Neutrophil (primary cell): ENCODE data around the gene PANK1.
"Not testable (repeated sequence)": the region's sequence is repeated elsewhere in the genome, so short reads cannot be mapped to it uniquely, and the experiment has no call there.

ENCODE experiments used
- H3K27ac ChIP-seq: fragments of 200-600 bp; sonication (generic); 2 replicates; pipeline ENCODE4 v1.5.1; 2016; ENCODE audit warnings: mild to moderate bottlenecking, moderate library complexity
- H3K27me3 ChIP-seq: fragments of 200-600 bp; sonication (generic); 2 replicates; pipeline ENCODE4 v1.6.0; 2016; ENCODE audit warnings: mild to moderate bottlenecking
- H3K36me3 ChIP-seq: fragments of 200-600 bp; sonication (generic); 2 replicates; pipeline ENCODE4 v1.5.1; 2017
- H3K4me1 ChIP-seq, 2 experiments: fragments of 200-600 bp in 1 of 2; sonication (generic) in 1 of 2; 1 replicate in 1 of 2; 2 replicates in 1 of 2; pipeline versions ENCODE4 v1.5.1 to v1.6.1; 2013 to 2016; ENCODE audit warnings: low read depth in 1 of 2, low read length in 1 of 2, mild to moderate bottlenecking in 1 of 2, moderate library complexity in 1 of 2; ENCODE audit not compliant: control insufficient read depth in 1 of 2, insufficient read depth in 1 of 2
- H3K4me3 ChIP-seq, 2 experiments: fragments of 200-600 bp in 1 of 2; sonication (generic) in 1 of 2; 1 replicate in 1 of 2; 2 replicates in 1 of 2; pipeline ENCODE4 v1.5.1; 2013 to 2016; ENCODE audit warnings: low read depth in 1 of 2, low read length in 1 of 2, mild to moderate bottlenecking in 1 of 2, moderate library complexity in 1 of 2
- H3K9me3 ChIP-seq: fragments of 200-600 bp; sonication (generic); 2 replicates; pipeline ENCODE4 v1.5.1; 2016
- TF ChIP-seq, protein P1 (sequence below): fragments of 200-600 bp; sonication (generic); IDR thresholded peaks from 2 replicates; pipeline ENCODE4 v1.5.1; 2016; ENCODE audit warnings: antibody characterized with exemption

PANK1 gene

GRCh38 chr10:89547853-89548513 is 97.1 kb downstream of the PANK1 start:
- no peaks in the 10 kb centered on the region for H3K9me3 ChIP-seq
- no peaks in the 10 kb centered on the region for H3K36me3 ChIP-seq
- H3K4me1 ChIP-seq = peaks cover 8 to 13% of the 10 kb centered on the region in 2 experiments
- no peak overlapping the region for H3K27ac ChIP-seq
- TF ChIP-seq, protein P1, sequence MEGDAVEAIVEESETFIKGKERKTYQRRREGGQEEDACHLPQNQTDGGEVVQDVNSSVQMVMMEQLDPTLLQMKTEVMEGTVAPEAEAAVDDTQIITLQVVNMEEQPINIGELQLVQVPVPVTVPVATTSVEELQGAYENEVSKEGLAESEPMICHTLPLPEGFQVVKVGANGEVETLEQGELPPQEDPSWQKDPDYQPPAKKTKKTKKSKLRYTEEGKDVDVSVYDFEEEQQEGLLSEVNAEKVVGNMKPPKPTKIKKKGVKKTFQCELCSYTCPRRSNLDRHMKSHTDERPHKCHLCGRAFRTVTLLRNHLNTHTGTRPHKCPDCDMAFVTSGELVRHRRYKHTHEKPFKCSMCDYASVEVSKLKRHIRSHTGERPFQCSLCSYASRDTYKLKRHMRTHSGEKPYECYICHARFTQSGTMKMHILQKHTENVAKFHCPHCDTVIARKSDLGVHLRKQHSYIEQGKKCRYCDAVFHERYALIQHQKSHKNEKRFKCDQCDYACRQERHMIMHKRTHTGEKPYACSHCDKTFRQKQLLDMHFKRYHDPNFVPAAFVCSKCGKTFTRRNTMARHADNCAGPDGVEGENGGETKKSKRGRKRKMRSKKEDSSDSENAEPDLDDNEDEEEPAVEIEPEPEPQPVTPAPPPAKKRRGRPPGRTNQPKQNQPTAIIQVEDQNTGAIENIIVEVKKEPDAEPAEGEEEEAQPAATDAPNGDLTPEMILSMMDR = no peak
- H3K4me3 ChIP-seq = no peak overlapping the region
- H3K27me3 ChIP-seq = peaks cover 9% of the 10 kb centered on the region

GRCh38 chr10:89546651-89547050 is 98.4 kb downstream of the PANK1 start:
- H3K4me3 ChIP-seq, H3K9me3 ChIP-seq: not testable (repeated sequence)
- peaks cover 8 to 13% of the 10 kb centered on the region in 2 experiments for H3K4me1 ChIP-seq

DNA sequence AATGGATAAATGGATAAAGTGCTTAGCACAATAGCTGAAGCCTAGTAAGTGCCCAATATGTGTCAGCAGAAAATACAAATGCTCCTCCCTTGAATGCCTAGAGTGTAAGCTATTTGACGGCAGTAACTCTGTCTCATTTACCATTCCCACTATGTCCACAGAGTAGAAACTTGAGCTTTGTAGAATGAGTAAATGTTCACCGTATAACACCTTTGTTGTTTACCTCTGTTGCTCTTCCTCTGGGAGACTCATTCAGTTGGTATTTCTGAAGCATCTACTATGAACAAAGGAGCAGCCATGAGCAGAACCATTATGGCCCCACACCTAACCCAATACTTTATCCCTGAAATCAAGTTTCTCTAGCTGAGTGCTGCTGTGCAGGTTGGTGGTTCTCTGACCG is 101.2 kb downstream of the PANK1 start:
- H3K9me3 ChIP-seq = no peaks in the 10 kb centered on the region
- H3K36me3 ChIP-seq = no peaks in the 10 kb centered on the region
- H3K27me3 ChIP-seq = peaks cover 25% of the 10 kb centered on the region
- no peak overlapping the region for H3K27ac ChIP-seq
- peaks cover 4 to 6% of the 10 kb centered on the region in 2 experiments for H3K4me1 ChIP-seq
- H3K4me3 ChIP-seq = no peak overlapping the region
- TF ChIP-seq, protein P1 = no peak

More at GRCh38 chr10:89546651-89547050, 98.4 kb downstream of the PANK1 start:
- H3K27me3 ChIP-seq, H3K36me3 ChIP-seq, H3K27ac ChIP-seq: not testable (repeated sequence)

- H3K27me3 ChIP-seq = peaks cover 58% of the 10 kb centered on the region
- TF ChIP-seq, protein P1 = no peak
- no peaks in the 10 kb centered on the region for H3K9me3 ChIP-seq
- H3K27ac ChIP-seq = no peak overlapping the region
- H3K4me1 ChIP-seq = no peaks in the 10 kb centered on the region
- no peak overlapping the region for H3K4me3 ChIP-seq
- H3K36me3 ChIP-seq = no peaks in the 10 kb centered on the region
These were observed 104.6 kb downstream of the PANK1 start for GRCh38 chr10:89540420-89540949.

DNA sequence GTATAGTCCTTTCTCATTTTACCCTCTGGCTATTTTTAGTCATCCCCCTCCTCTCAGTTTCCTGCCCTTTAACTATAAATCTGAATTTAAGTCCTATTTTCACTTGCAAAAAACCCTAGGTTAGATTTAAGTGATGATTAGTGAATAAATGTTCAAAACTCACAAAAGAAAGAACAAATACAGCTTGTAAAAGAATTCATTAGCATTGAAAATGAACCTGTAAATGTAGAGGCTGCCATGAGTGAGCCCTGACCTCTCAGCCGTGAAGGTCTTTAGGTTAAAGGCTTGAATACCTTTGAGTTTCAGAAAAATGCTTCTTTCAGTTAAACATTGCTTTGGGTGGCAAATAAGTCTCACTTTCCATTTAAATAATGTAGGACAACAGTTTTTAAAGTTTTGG is 107.7 kb downstream of the PANK1 start:
- no peak overlapping the region for H3K27ac ChIP-seq
- no peak overlapping the region for H3K4me3 ChIP-seq
- no peaks in the 10 kb centered on the region for H3K9me3 ChIP-seq
- no peaks in the 10 kb centered on the region for H3K36me3 ChIP-seq
- H3K27me3 ChIP-seq = peaks cover 80% of the 10 kb centered on the region
- H3K4me1 ChIP-seq = no peaks in the 10 kb centered on the region
- TF ChIP-seq, protein P1 = no peak

- peaks cover 94% of the 10 kb centered on the region for H3K27me3 ChIP-seq
- H3K4me1 ChIP-seq = no peaks in the 10 kb centered on the region
- H3K27ac ChIP-seq = no peak overlapping the region
- TF ChIP-seq, protein P1 = no peak
- no peaks in the 10 kb centered on the region for H3K36me3 ChIP-seq
- no peaks in the 10 kb centered on the region for H3K9me3 ChIP-seq
- no peak overlapping the region for H3K4me3 ChIP-seq
These were observed 109.1 kb downstream of the PANK1 start for GRCh38 chr10:89536013-89536354.
